ENCODE results near the gene SLC16A3. TPM values are rescaled to one million over a fixed set of nuclear protein-coding genes. Genes with fewer than 3 reads are reported as not detected.

Gene SLC16A3
- total RNA-seq, 3 donors from 2014 or later = 22.0 to 31.5 (median 26.3) TPM

DNA sequence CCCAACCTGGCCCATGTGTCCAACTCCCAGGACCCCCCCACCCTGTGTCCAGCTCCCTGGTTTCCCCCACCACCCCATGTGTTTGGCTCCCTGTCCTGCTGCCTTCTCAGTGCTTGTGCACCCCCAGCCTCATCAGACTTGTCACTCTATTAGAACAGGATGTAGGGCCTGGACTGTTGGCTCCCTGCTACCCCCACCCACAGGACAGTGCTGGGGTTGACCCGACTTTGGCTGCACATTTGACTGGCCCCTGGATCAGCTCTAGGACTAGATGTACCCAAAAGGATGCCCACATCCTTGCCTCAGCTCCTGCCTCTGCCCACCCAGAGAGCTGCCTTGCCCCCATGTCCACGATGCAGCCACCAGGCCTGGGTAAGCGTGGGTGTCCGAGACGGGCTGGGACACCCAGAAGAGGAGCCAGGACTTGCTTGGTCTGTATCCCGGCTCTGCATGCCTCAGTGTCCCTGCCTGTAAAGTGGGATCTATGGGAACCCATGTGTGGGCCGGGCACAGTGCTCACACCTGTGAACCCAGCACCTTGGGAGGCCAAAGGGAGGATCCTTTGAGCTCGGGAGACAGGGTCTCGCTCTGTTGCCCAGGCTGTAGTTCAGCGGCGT lies 14.7 kb upstream of the SLC16A3 start:
- Mint-ChIP-seq H3K27me3 (ENCODE audit: low read depth) (no peaks in the 10 kb centered on the region), H3K4me3 (peak overlapping the region; percentile 64), H3K4me1 (ENCODE audit: low read depth) (peaks cover 41% of the 10 kb centered on the region), H3K9me3 (no peaks in the 10 kb centered on the region), H3K36me3 (ENCODE audit: insufficient read depth) (no peaks in the 10 kb centered on the region)
- ATAC-seq = no peak
- no peak for DNase-seq

DNA sequence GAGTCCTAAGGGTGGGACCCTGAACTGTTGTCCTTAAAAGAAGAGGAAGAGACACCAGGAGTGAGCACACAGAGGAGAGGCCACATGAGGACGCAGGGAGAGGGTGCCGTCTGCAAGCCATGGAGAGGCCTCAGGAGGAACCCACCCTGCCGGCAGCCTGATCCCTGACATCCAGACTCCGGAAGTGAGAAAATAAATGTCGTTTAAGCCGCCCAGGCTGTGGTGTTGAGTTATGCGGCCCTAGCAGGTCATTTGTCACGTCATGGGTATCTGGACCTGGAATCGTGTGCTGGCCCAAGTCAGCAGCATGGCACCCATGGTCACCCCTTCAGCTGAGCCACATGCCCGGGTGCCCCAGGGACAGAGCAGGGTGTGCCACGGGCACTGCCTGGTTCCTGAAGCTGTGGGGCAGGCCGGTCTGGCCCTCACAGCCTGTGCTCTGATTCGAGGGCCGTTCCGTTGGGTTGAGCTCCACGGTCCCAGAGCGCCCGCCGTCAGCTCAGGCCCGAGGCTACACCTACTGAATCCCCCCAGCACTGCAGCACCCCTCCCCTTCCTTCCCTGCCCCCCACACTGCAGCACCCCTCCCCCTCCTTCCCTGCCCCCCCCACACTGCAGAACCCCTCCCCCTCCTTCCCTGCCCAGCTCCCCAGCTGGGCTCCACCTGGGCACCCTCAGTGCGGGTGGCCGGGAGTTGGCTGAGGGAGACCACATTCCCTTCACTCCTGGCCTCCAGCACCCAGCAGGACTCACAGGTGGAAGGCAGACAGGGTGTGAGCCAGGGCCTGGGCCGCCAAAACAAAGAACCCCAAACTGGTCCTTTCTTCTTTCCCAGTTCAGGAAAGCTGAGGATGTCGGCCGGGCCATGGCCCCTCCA lies 13.5 kb upstream of the SLC16A3 start:
- peaks cover 37% of the 10 kb centered on the region for H3K4me1 Mint-ChIP-seq (ENCODE audit: low read depth)
- no peaks in the 10 kb centered on the region for H3K36me3 Mint-ChIP-seq (ENCODE audit: insufficient read depth)
- H3K27me3 Mint-ChIP-seq (ENCODE audit: low read depth) = no peaks in the 10 kb centered on the region
- ATAC-seq (no peak), DNase-seq (no peak)
- H3K9me3 Mint-ChIP-seq = no peaks in the 10 kb centered on the region
- H3K4me3 Mint-ChIP-seq = no peak overlapping the region

DNA sequence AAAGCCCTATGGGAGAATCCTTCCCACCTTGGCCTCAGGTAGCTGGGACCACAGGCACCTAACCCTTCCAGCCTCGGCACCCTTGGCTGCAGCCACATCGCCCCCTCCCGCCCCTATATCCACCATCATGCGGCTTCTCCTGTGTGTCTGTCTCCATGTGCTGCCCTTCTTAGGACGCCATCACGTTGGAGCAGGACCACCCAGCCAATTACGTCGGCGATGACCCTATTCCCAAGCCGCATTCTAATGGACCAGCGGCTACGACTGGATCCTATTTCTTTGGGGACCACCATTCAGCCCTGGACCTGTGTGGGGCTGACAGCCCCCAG lies 12.9 kb upstream of the SLC16A3 start:
- ATAC-seq (no peak), DNase-seq (no peak)
- Mint-ChIP-seq H3K4me1 (ENCODE audit: low read depth) (peaks cover 37% of the 10 kb centered on the region), H3K36me3 (ENCODE audit: insufficient read depth) (no peaks in the 10 kb centered on the region), H3K4me3 (no peak overlapping the region), H3K9me3 (no peaks in the 10 kb centered on the region), H3K27me3 (ENCODE audit: low read depth) (no peaks in the 10 kb centered on the region)

DNA sequence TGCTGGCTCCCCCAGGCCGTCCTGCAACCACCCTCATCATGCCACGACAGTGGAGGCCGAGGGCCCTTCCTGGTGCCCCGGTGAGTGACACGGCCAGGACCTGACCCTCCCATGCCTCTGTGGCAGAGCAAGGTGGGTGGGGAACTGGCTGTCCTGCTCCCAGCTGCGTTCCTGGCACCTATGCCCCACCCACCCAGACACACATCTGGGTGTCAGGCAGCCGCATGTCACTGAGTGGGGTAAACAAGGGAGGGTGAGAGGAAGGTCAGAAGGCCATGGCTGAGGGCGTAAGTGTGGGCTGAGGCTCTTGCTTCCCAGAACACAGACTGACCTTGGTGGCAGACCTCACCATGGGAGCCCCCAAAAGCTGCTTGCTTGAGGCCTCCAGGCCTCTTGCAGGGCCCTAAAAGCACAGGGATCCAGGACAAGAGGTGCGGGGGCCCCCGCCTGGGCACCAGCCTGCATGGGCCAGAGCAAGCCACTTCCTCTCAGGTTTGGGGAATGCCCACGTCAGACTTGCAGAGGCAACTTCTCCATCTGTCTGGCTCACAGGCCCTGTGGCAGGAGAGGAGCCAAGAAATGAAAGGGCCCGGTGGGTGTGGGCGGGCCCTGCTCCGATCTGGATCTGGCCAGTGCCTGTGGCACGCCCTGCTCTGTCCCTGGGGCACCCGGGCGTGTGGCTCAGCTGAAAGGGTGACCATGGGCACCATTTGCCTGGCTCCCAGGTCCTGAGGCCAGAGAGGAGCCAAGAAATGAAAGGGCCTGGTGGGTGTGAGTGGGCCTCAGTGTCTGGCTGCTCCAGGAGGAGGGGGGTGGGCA lies 12.3 kb upstream of the SLC16A3 start:
- Mint-ChIP-seq H3K36me3 (ENCODE audit: insufficient read depth) (no peaks in the 10 kb centered on the region), H3K27me3 (ENCODE audit: low read depth) (no peaks in the 10 kb centered on the region), H3K9me3 (no peaks in the 10 kb centered on the region), H3K4me3 (no peak overlapping the region), H3K4me1 (ENCODE audit: low read depth) (peaks cover 34% of the 10 kb centered on the region)
- ATAC-seq (peak in 1 of 2 donors; percentile 18), DNase-seq (no peak)

DNA sequence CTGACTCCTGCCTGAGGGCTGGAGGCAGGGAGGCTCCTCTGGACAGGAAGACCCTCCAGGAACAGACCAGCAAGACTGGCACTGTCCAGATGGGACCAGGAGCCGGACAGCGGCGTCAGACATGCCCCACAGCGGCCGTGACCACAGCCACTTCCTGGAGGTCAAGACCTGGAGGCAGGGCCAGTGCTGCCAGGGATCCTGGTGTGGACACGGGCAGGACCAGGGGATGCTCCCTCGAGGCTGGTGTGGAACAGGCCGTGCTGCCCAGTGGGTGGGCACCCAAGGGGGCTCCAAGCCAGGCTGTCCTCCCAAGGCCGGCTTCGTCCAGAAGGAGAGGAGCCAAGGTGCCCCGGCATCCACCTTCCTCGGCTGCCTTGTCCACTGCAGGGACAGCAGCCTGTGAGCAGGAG lies 11.7 kb upstream of the SLC16A3 start:
- no peak for ATAC-seq
- peaks cover 30% of the 10 kb centered on the region for H3K4me1 Mint-ChIP-seq (ENCODE audit: low read depth)
- no peak for DNase-seq
- H3K27me3 Mint-ChIP-seq (ENCODE audit: low read depth) = no peaks in the 10 kb centered on the region
- H3K4me3 Mint-ChIP-seq = no peak overlapping the region
- no peaks in the 10 kb centered on the region for H3K9me3 Mint-ChIP-seq
- no peaks in the 10 kb centered on the region for H3K36me3 Mint-ChIP-seq (ENCODE audit: insufficient read depth)

DNA sequence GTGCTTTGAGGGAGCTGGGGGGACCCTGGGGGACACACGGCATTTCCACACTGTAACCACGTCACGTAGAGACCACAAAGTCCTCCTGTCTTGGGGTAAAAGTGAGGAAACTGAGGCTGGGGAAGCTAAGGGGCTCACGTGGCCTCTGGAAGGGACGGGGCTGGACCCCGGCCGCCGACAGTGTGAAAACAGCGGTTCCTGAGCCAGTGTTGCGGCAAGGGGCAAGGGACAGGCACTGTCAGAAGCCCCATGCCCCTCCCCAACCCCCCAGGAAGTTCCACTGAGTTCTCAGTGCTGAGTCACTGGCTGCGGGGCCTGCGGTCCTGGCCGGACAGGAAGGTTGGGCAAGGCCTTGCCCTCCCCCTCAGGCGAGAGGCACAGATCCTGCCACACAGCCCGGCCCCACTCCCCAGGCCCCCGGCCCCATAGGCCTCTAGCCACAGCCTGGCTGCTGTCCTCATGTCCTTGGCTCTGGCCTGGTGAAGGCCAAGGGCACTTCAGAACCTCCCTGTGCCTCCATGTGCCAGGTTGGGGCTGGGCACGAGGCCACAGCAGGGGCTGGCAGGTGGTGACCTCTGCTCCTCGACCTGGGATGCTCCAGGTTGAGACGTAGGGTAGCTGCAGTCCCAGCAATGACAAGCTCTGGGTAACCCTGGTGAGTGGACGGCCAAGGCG lies 11.2 kb upstream of the SLC16A3 start:
- ATAC-seq = no peak
- no peaks in the 10 kb centered on the region for H3K36me3 Mint-ChIP-seq (ENCODE audit: insufficient read depth)
- H3K27me3 Mint-ChIP-seq (ENCODE audit: low read depth) = no peaks in the 10 kb centered on the region
- H3K9me3 Mint-ChIP-seq = no peaks in the 10 kb centered on the region
- H3K4me1 Mint-ChIP-seq (ENCODE audit: low read depth) = peaks cover 30% of the 10 kb centered on the region
- no peak for DNase-seq
- no peak overlapping the region for H3K4me3 Mint-ChIP-seq

DNA sequence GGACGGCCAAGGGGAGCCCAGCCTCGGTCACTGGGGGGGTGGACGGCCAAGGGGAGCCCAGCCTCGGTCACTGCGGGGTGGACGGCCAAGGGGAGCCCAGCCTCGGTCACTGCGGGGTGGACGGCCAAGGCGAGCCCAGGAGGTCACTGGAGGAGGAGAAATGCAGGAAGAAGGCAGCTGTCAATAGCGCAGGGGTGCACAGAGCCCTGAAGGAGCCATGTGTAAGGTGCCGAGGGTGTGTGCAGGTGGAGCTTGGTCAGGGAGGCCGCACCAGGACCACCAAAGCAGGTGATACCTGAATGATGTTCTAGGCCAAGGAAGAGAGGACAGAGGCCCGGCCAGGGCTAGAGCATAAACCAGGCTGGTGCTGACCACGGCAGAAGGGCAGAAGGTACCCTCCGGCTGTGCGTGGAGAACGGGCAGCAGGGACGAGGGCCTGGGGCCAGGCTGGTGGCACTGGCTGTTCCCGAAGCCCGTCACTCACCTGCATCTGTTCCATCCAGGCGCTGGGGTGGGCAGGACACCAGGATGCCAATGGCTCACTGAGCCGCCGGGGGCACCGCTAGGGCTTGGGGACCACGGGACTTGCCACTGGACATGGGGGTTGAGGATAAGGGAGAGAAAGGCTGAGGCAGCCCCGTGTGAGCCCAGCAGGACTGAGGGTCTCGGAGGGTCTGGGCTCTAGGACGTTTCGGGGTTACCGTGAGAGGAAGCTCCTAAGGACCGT lies 10.3 kb upstream of the SLC16A3 start:
- no peaks in the 10 kb centered on the region for H3K36me3 Mint-ChIP-seq (ENCODE audit: insufficient read depth)

DNA sequence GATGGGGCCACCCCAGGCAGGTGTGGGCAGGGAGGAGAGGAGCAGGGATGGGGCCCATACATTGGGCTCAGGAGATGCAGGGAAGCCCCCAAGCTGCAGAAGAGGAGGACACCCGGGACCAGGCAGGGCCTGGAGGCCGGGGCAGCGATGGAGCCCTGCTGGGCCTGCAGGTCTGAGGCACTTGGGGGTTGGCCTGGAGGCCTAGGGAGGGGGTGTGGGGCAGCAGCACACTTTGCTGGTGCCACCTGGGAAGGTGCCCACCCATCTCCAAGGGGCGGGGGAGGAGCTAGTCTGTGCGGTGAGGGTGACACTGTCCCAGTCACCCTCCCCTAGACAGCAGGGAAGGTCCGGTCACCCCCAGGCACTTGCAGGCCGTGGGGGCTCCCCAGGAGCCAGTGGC lies 9.8 kb upstream of the SLC16A3 start:
- no peak for ATAC-seq
- H3K9me3 Mint-ChIP-seq = no peaks in the 10 kb centered on the region

More for the DNA sequence above, 10.3 kb upstream of the SLC16A3 start:
- Mint-ChIP-seq H3K27me3 (ENCODE audit: low read depth) (no peaks in the 10 kb centered on the region), H3K9me3 (no peaks in the 10 kb centered on the region), H3K4me3 (no peak overlapping the region), H3K4me1 (ENCODE audit: low read depth) (peaks cover 29% of the 10 kb centered on the region)
- DNase-seq (no peak), ATAC-seq (no peak)

DNA sequence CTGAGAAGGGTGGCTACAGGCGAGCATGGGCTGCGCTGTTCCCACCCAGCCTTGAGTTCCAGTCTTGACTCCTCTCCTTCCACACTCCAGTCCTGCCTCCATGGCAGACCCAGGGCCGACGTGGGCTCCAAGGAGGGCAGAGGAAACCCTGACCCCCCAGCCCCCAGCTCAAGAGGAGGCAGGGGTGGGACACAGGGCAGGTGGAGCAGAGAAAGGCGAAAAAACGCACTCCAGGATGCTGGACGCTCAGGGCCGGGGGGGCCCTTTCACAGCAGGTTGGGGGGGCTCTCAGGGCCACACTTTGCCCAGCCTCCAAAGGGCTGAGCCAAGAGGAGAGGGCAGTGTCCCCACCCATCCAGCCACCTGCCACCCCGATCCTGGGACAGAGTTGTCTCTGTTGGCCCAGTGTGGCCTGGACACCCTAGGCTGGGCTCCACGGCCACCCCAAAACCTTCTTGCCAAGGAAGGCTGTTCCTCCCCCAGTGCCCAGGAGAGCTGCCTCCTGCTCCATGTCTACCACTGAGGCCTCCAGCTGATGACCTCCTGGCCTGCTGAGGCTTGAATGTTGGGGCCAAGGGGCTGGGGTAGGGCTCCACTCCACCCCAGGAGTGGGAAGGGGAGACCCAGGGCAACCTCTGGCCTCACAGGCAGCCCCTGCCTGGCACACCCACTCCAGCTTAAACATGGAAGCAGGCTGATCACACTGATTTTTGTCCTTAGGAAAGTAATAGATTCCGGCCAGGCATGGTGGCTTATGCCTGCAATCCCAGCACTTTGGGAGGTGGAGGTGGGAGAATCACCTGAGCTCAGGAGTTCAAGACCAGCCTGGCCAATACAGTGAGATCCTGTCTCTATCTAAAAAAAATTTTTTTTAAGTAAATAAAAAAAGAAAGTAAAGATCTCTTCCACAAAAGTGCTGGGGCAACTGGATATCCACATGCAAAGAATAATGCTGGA lies 8.8 kb upstream of the SLC16A3 start:
- DNase-seq (no peak), ATAC-seq (no peak)
- Mint-ChIP-seq H3K4me3 (no peak overlapping the region), H3K9me3 (no peaks in the 10 kb centered on the region), H3K27me3 (ENCODE audit: low read depth) (no peaks in the 10 kb centered on the region), H3K36me3 (ENCODE audit: insufficient read depth) (no peaks in the 10 kb centered on the region), H3K4me1 (ENCODE audit: low read depth) (peaks cover 16% of the 10 kb centered on the region)

More for the DNA sequence above, 9.8 kb upstream of the SLC16A3 start:
- Mint-ChIP-seq H3K36me3 (ENCODE audit: insufficient read depth) (no peaks in the 10 kb centered on the region), H3K4me3 (no peak overlapping the region), H3K4me1 (ENCODE audit: low read depth) (peaks cover 25% of the 10 kb centered on the region), H3K27me3 (ENCODE audit: low read depth) (no peaks in the 10 kb centered on the region)
- no peak for DNase-seq

DNA sequence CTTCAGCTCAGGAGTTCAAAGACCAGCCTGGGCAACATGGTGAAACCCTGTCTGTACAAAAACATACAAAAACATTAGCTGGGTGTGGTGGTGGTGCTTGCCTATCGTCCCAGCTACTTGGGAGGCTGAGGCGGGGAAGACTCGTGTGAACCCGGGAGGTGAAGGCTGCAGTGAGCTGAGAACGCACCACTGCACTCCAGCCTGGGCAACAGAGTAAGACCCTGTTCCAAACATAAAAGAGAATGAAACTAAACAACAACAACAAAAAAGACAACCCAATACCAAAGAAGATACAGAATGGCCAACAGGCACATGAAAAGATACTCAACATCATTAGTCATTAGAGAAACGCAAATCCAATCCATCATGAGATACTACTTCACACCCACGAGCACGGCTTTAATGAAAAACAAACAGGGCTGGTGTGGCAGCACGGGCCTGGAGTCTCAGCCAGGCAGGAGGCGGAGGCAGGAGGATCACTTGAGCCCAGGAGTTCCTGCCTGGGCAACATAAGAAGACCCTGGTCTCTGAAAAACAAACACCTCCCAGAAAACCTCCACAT lies 7.4 kb upstream of the SLC16A3 start:
- Mint-ChIP-seq H3K9me3 (no peaks in the 10 kb centered on the region), H3K4me1 (ENCODE audit: low read depth) (peaks cover 8% of the 10 kb centered on the region), H3K27me3 (ENCODE audit: low read depth) (no peaks in the 10 kb centered on the region), H3K36me3 (ENCODE audit: insufficient read depth) (no peaks in the 10 kb centered on the region), H3K4me3 (no peak overlapping the region)
- ATAC-seq (no peak), DNase-seq (no peak)

DNA sequence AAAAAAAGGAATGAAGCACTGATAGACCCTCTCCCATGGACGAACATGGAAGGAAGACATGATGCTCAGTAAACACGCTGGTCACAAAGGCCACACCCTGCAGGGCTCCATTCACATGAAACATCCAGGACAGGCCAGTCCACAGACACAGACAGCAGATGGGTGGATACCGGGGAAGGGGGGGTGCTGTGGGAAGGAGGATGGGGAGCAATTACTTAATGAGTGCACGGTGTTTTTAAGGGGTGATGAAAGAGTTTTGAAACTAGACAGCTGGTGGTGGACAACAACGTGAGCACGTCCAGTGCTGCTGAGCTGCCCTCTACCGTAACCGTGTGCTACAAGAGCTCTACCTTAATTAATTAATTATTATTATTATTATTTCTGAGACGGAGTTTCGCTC lies 6.0 kb upstream of the SLC16A3 start:
- no peaks in the 10 kb centered on the region for H3K36me3 Mint-ChIP-seq (ENCODE audit: insufficient read depth)
- peaks cover 5% of the 10 kb centered on the region for H3K4me1 Mint-ChIP-seq (ENCODE audit: low read depth)
- no peaks in the 10 kb centered on the region for H3K27me3 Mint-ChIP-seq (ENCODE audit: low read depth)
- no peak for DNase-seq
- no peaks in the 10 kb centered on the region for H3K9me3 Mint-ChIP-seq
- no peak for ATAC-seq
- H3K4me3 Mint-ChIP-seq = no peak overlapping the region

DNA sequence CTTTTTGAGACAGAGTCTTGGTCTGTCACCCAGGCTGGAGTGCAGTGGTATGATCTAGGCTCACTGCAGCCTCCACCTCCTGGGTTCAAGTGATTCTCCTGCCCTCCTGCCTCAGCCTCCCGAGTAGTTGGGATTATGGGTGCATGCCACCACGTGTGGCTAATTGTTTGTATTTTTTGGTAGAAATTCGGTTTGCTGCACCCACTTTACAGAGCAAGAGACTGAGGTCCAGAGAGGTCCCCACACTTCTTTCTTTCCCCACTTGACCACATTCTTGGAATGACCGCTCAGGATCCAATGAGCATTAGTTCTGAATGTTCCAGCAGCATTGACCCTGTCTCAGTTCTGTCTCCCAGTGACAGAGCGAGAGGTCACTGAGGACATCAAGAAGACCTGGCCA lies 5.3 kb upstream of the SLC16A3 start:
- Mint-ChIP-seq H3K9me3 (no peaks in the 10 kb centered on the region), H3K4me1 (ENCODE audit: low read depth) (peaks cover 8% of the 10 kb centered on the region), H3K27me3 (ENCODE audit: low read depth) (no peaks in the 10 kb centered on the region), H3K4me3 (no peak overlapping the region), H3K36me3 (ENCODE audit: insufficient read depth) (no peaks in the 10 kb centered on the region)
- DNase-seq = no peak
- no peak for ATAC-seq

DNA sequence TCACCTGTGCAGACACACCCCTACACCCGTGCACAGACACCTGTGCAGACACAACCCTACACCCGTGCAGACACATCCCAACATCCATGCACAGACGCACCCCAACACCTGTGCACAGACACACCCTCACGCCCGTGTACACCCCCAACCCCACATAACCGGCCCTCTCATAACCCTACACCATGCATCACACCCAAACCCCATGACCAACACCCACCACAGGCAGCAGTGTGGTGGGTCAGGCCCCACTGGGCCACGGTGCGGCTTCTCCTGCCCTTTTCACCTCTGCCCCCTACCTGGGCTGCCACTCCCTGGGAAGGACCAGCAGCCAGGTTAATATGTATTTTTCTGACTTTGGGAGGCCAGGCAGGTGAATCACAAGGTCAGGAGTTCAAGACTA lies 4.2 kb upstream of the SLC16A3 start:
- no peaks in the 10 kb centered on the region for H3K27me3 Mint-ChIP-seq (ENCODE audit: low read depth)
- H3K4me3 Mint-ChIP-seq = no peak overlapping the region
- ATAC-seq (no peak), DNase-seq (no peak)
- no peaks in the 10 kb centered on the region for H3K36me3 Mint-ChIP-seq (ENCODE audit: insufficient read depth)
- H3K9me3 Mint-ChIP-seq = no peaks in the 10 kb centered on the region
- H3K4me1 Mint-ChIP-seq (ENCODE audit: low read depth) = peaks cover 10% of the 10 kb centered on the region
